NT2/D1 (cell line): ENCODE measurements around the gene CHRNB1.

Source experiments
- SUZ12 ChIP-seq: IDR thresholded peaks from 2 replicates; pipeline ENCODE4 v1.6.1; 2011; ENCODE audit not compliant: insufficient read length, insufficient read depth; ENCODE audit errors: extremely low read depth
- YY1 ChIP-seq: IDR thresholded peaks from 2 replicates; pipeline ENCODE4 v1.6.1; 2011; ENCODE audit not compliant: insufficient read length, insufficient read depth
- ZNF274 ChIP-seq: IDR thresholded peaks from 2 replicates; pipeline ENCODE4 v1.6.1; 2011; ENCODE audit warnings: mild to moderate bottlenecking, low read depth, low read length

GRCh38 chr17:7448461-7448860 lies 3.6 kb downstream of the CHRNB1 start:
- no peak for TF ChIP-seq SUZ12
- no peak for TF ChIP-seq ZNF274
- TF ChIP-seq YY1 = no peak
